Upper lobe of right lung (tissue), 1 donor: ENCODE data around the gene FAM162B. TPM values are rescaled to one million over a fixed set of nuclear protein-coding genes. Genes with fewer than 3 reads are reported as not detected.
"Not testable (repeated sequence)": the region's sequence is repeated elsewhere in the genome, so short reads cannot be mapped to it uniquely, and the experiment has no call there.

Source experiments
- ATAC-seq: fragments of 200-7000 bp; cut with Tn5 transposase; one replicate; pipeline ENCODE4 v1.9.1; 2020; ENCODE audit warnings: mild to moderate bottlenecking, moderate library complexity
- DNase-seq: peaks from one replicate; pipeline ENCODE4 v3.0.0-alpha.2; 2020
- H3K27ac ChIP-seq: fragments of 200-600 bp; one replicate; pipeline ENCODE4 v1.8.0; 2022
- H3K27me3 ChIP-seq: fragments of 200-600 bp; one replicate; pipeline ENCODE4 v1.8.0; 2022; ENCODE audit warnings: mild to moderate bottlenecking
- H3K36me3 ChIP-seq: fragments of 200-600 bp; one replicate; pipeline ENCODE4 v1.8.0; 2022
- H3K4me1 ChIP-seq: fragments of 200-600 bp; one replicate; pipeline ENCODE4 v1.8.0; 2022
- H3K4me3 ChIP-seq: fragments of 200-600 bp; one replicate; pipeline ENCODE4 v1.8.0; 2022; ENCODE audit warnings: mild to moderate bottlenecking
- H3K9me3 ChIP-seq: fragments of 200-600 bp; one replicate; pipeline ENCODE4 v1.8.0; 2022
- CTCF ChIP-seq: fragments of 200-600 bp; IDR thresholded peaks from one replicate; pipeline ENCODE4 v1.8.0; 2022; ENCODE audit warnings: antibody characterized with exemption
- intact Hi-C: fragments of 100-400 bp; cut with DNase I; formaldehyde crosslinking; loops from one replicate; pipeline ENCODE4 v1.11.0; 2022
- total RNA-seq: library from RNA; stranded (reverse); fragmentation: NEBNext Ultra II Directional; extraction: Animal tissue kit (Norgen Biotek cat#: 25700); gene quantifications from one replicate; pipeline ENCODE4 v1.2.1, GENCODE V29; 2021
- donor health status: DM: no; HTN: yes; CAD: no; lungs with severe emphysema.

The FAM162B gene
- total RNA-seq, 1 donor from 2014 or later, result 13.2 TPM

- ATAC-seq, result no peak
- no peak for TF ChIP-seq CTCF
- H3K4me1 ChIP-seq, result peaks cover 10% of the 10 kb centered on the region
- H3K27me3 ChIP-seq, result peaks cover 27% of the 10 kb centered on the region
- H3K4me3 ChIP-seq, result no peak overlapping the region
- no peak for DNase-seq
- H3K27ac ChIP-seq, result no peak overlapping the region
- no peaks in the 10 kb centered on the region for H3K36me3 ChIP-seq
- intact Hi-C loops, result no loop called here
- no peaks in the 10 kb centered on the region for H3K9me3 ChIP-seq
These were observed 3.7 kb downstream of the FAM162B start for GRCh38 chr6:116761779-116762178.

- Histone ChIP-seq H3K27ac (no peak overlapping the region), H3K9me3 (no peaks in the 10 kb centered on the region), H3K36me3 (no peaks in the 10 kb centered on the region), H3K27me3 (no peaks in the 10 kb centered on the region), H3K4me3 (no peak overlapping the region), H3K4me1 (no peaks in the 10 kb centered on the region)
- ATAC-seq, result no peak
- no peak for DNase-seq
- intact Hi-C loops, result no loop called here
- TF ChIP-seq CTCF, result no peak
These were observed 20.3 kb downstream of the FAM162B start for GRCh38 chr6:116745176-116745575.

GRCh38 chr6:116741571-116741970 lies 23.9 kb downstream of the FAM162B start:
- no peak for TF ChIP-seq CTCF
- no peaks in the 10 kb centered on the region for H3K9me3 ChIP-seq
- H3K27ac ChIP-seq, result no peak overlapping the region
- ATAC-seq (no peak), DNase-seq (no peak)
- no peaks in the 10 kb centered on the region for H3K36me3 ChIP-seq
- H3K27me3 ChIP-seq, result no peaks in the 10 kb centered on the region
- H3K4me1 ChIP-seq, result no peaks in the 10 kb centered on the region
- intact Hi-C loops, result no loop called here
- no peak overlapping the region for H3K4me3 ChIP-seq

GRCh38 chr6:116740486-116740885 lies 25.0 kb downstream of the FAM162B start:
- H3K27me3 ChIP-seq, H3K27ac ChIP-seq, H3K9me3 ChIP-seq, DNase-seq, ATAC-seq, intact Hi-C loops, H3K4me3 ChIP-seq, H3K4me1 ChIP-seq, H3K36me3 ChIP-seq: not testable (repeated sequence)

GRCh38 chr6:116737004-116737403 lies 28.5 kb downstream of the FAM162B start:
- Histone ChIP-seq H3K27me3 (no peaks in the 10 kb centered on the region), H3K4me1 (no peaks in the 10 kb centered on the region), H3K36me3 (peaks cover 6% of the 10 kb centered on the region), H3K27ac (no peak overlapping the region), H3K4me3 (no peak overlapping the region), H3K9me3 (no peaks in the 10 kb centered on the region)
- TF ChIP-seq CTCF, result no peak
- no peak for ATAC-seq
- intact Hi-C loops, result no loop called here
- no peak for DNase-seq

- peaks cover 29% of the 10 kb centered on the region for H3K36me3 ChIP-seq
- H3K4me3 ChIP-seq, result no peak overlapping the region
- no peak for ATAC-seq
- H3K27me3 ChIP-seq, result no peaks in the 10 kb centered on the region
- intact Hi-C loops, result no loop called here
- no peak for DNase-seq
- no peaks in the 10 kb centered on the region for H3K4me1 ChIP-seq
- H3K27ac ChIP-seq, result no peak overlapping the region
- no peak for TF ChIP-seq CTCF
- no peaks in the 10 kb centered on the region for H3K9me3 ChIP-seq
These were observed 35.0 kb downstream of the FAM162B start for GRCh38 chr6:116730513-116730912.
